Upper lobe of left lung (tissue), 6 donors: ENCODE results near the gene ARMH3. TPM values are rescaled to one million over a fixed set of nuclear protein-coding genes. Genes with fewer than 3 reads are reported as not detected.

ENCODE experiments used
- ATAC-seq, 2 donors: fragments of 200-7000 bp; cut with Tn5 transposase; one replicate each; pipeline ENCODE4 v1.9.1; 2022; ENCODE audit warnings: mild to moderate bottlenecking in 2 of 2, moderate library complexity in 2 of 2; ENCODE audit not compliant: low FRiP score in 2 of 2
- DNase-seq, 2 donors: peaks; one replicate each; pipeline ENCODE4 v3.0.0-alpha.2; 2019 to 2020
- H3K27ac ChIP-seq, 4 donors: fragments of 200-600 bp; sonication (generic); one replicate each; pipeline ENCODE4 v1.5.1; 2016 to 2019
- H3K27me3 ChIP-seq, 4 donors: fragments of 200-600 bp; sonication (generic); one replicate each; pipeline ENCODE4 v1.5.1; 2017 to 2019
- H3K36me3 ChIP-seq, 4 donors: fragments of 200-600 bp; sonication (generic); one replicate each; pipeline ENCODE4 v1.5.1; 2016 to 2019
- H3K4me1 ChIP-seq, 4 donors: fragments of 200-600 bp; sonication (generic); one replicate each; pipeline ENCODE4 v1.5.1; 2018 to 2019
- H3K4me3 ChIP-seq, 4 donors: fragments of 200-600 bp; sonication (generic); one replicate each; pipeline ENCODE4 v1.5.1; 2017 to 2019; ENCODE audit warnings: mild to moderate bottlenecking in 2 of 4, moderate library complexity in 1 of 4
- H3K9me3 ChIP-seq, 4 donors: fragments of 200-600 bp; sonication (generic); one replicate each; pipeline ENCODE4 v1.5.1; 2018 to 2019
- CTCF ChIP-seq, 6 experiments: fragments of 450-650 bp in 4 of 6; fragments of 200-600 bp in 2 of 6; sonication (generic) in 2 of 6; IDR thresholded peaks; one replicate each; pipeline ENCODE4 v1.5.1; 2016 to 2019; ENCODE audit warnings: antibody characterized with exemption in 6 of 6
- EP300 ChIP-seq, 4 donors: sonication (generic); formaldehyde crosslinking; IDR thresholded peaks; one replicate each; pipeline ENCODE4 v1.5.1; 2017; ENCODE audit warnings: antibody characterized with exemption in 4 of 4, control low read depth in 2 of 4
- POLR2A ChIP-seq, 4 donors: fragments of 450-650 bp; IDR thresholded peaks; one replicate each; pipeline ENCODE4 v1.5.1; 2016 to 2017; ENCODE audit warnings: antibody characterized with exemption in 4 of 4, mild to moderate bottlenecking in 2 of 4
- POLR2AphosphoS5 ChIP-seq, 2 donors: sonication (generic); formaldehyde crosslinking; IDR thresholded peaks; one replicate each; pipeline ENCODE4 v1.5.1; 2017; ENCODE audit warnings: antibody characterized with exemption in 2 of 2
- WGBS, 2 donors: methylation state at CpG; one replicate each; pipeline ENCODE4 v1.1.5; 2017 to 2018; 5-methylcytosine and 5-hydroxymethylcytosine counted together
- small RNA-seq, 4 donors: library from RNA; depleted of rRNA; stranded (forward); fragments of <200 nt; gene quantifications; one replicate each; pipeline ENCODE3, GENCODE V24; 2016
- total RNA-seq, 6 donors: library from RNA; depleted of rRNA in 4 of 6; stranded (reverse); fragments of >200 nt in 4 of 6; gene quantifications; one replicate each; pipeline versions ENCODE4 v1.1.0 to v1.2.1, GENCODE V29; 2016 to 2021
- donor health status: DM: no; HTN: no; CAD: no; lungs with moderate emphysema.
- donor health status: DM: no; HTN: yes; CAD: no; lungs with severe emphysema.

Gene ARMH3
- total RNA-seq, 6 donors from 2014 or later = 14.4 to 39.8 (median 25.5) TPM

DNA sequence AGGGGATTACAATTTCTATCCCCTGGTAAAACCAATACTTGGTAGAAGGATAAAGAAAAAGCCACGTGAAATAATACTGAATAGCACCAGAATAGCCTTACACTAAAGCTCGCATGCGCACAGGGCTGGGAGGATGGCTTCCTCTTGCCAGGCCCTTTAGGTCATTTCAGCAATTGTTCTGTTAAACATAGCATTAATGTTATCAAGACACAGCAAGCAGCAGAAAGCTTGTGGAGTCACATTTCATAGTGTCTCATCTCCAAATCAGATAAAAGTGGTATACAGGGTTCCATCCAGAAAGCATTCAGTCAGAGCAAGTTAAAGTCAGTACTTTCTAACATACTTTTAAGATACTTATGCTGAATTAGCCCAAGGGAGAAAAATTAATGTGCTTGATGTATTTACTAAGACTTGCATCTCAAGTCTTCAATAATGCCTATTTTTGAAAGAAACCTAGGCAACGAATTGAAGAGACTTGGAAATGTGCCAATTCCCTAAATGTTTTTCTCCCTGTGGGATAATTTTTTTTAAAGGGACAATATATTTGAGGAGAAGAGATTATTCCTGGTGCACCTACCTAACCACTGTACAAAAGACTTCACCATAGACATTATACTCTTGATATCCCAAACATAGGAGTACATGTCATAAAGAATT lies 258.4 kb downstream of the ARMH3 start:
- Histone ChIP-seq H3K27me3 (no peaks in the 10 kb centered on the region), H3K4me1 (no peaks in the 10 kb centered on the region), H3K27ac (no peak overlapping the region), H3K36me3 (peaks cover 69 to 100% (median 93%) of the 10 kb centered on the region in 4 donors), H3K4me3 (no peak overlapping the region), H3K9me3 (no peaks in the 10 kb centered on the region)
- ATAC-seq (no peak), DNase-seq (no peak)
- WGBS, 2 donors = 82 to 84% methylated on average over 4 of the region's 4 CpGs
- TF ChIP-seq POLR2AphosphoS5 (IDR thresholded peaks at IDR 0.05) (no peak), CTCF (IDR thresholded peaks at IDR 0.05) (no peak), POLR2A (IDR thresholded peaks at IDR 0.05) (no peak), EP300 (IDR thresholded peaks at IDR 0.05) (no peak)

Small RNAs within 50 kb of the gene (small RNA-seq; reads per million reads assigned to genes)
- gene AL500527.1 = 0 reads per million in 4 donors
- 0 reads per million in 4 donors for gene AL500527.2
- gene RF00017 = 0 reads per million in 4 donors
- 0 reads per million in 4 donors for gene RF00019

Other genes starting within 250 kb of the ARMH3 start
- gene OGA, start 237.7 kb downstream of the ARMH3 start, total RNA-seq = 100 to 1,000 TPM in 3 of 6 donors, 10 to 100 TPM in 3; 71.1 to 374 (median 138) TPM
- gene KCNIP2, start 212.4 kb downstream of the ARMH3 start, total RNA-seq = 10 to 100 TPM in 1 of 6 donors, 1 to 10 TPM in 4, under 1 TPM in 1; 0.76 to 21.0 (median 3.8) TPM
- gene HPS6, start 9.2 kb upstream of the ARMH3 start, total RNA-seq = 10 to 100 TPM; 20.2 to 39.2 (median 30.1) TPM
- 100 to 1,000 TPM in 1 of 6 donors, 10 to 100 TPM in 5; 31.5 to 243 (median 54.9) TPM for gene LDB1, start 64.2 kb upstream of the ARMH3 start, total RNA-seq
- 10 to 100 TPM; 29.3 to 57.6 (median 40.3) TPM for gene PPRC1, start 76.9 kb upstream of the ARMH3 start, total RNA-seq
- gene NOLC1, start 96.2 kb upstream of the ARMH3 start, total RNA-seq = 10 to 100 TPM; 21.4 to 72.8 (median 44.3) TPM
- 1 to 10 TPM in 2 of 6 donors, under 1 TPM in 1, not detected in 3; 0.46 to 2.7 (median 1.1) TPM for gene ELOVL3, start 170.1 kb upstream of the ARMH3 start, total RNA-seq
- gene PITX3, start 185.3 kb upstream of the ARMH3 start, total RNA-seq = under 1 TPM in 1 of 6 donors, not detected in 5; 0.61 TPM
- gene GBF1, start 189.4 kb upstream of the ARMH3 start, total RNA-seq = 10 to 100 TPM; 36.7 to 59.7 (median 44.4) TPM